GM18508 (cell line): Measurements from ENCODE around the gene CNKSR1.
"Not testable (repeated sequence)": the region's sequence is repeated elsewhere in the genome, so short reads cannot be mapped to it uniquely, and the experiment has no call there.

Experiments used
- ATAC-seq: cut with Tn5 transposase; IDR thresholded peaks from one replicate; pipeline ENCODE4 v1.9.1; 2021; ENCODE audit warnings: moderate number of reproducible peaks; ENCODE audit not compliant: insufficient read depth, unreplicated experiment

The CNKSR1 gene

DNA sequence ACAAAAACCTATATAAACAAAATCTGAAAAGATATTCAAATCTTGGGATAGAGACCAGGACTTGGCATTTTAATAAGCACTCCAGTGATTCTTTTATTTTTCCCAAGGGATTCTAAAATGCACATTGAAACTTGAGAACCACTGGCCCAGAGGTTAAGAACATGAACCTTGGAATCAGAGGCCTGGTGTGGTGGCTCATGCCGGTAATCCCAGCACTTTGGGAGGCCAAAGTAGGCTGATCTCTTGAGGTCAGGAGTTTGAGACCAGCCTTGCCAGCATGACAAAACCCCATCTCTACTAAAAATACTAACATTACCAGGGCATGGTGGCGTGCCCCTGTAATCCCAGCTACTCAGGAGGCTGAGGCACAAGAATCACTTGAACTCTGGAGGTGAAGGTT lies 43.8 kb downstream of the CNKSR1 start:
- no peak for ATAC-seq

DNA sequence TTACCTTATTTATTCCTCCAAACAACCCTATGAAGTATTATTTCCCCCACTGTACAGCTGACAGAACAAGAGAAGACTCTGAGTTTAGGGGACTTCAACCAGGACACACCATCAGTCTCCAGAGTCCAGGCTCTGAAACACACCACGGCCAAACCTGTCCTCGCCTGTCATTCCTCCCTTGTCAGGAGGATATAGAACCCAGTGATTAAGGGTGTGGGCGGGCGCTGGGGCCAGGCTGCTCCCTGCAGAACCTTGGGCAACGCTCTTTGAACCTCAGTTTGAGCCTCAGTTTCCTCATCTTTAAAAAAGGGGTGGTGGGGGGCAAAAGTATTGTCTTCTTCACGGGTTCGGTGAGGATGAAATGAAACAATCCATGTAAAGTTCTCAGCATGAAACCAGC lies 47.3 kb downstream of the CNKSR1 start:
- no peak for ATAC-seq

DNA sequence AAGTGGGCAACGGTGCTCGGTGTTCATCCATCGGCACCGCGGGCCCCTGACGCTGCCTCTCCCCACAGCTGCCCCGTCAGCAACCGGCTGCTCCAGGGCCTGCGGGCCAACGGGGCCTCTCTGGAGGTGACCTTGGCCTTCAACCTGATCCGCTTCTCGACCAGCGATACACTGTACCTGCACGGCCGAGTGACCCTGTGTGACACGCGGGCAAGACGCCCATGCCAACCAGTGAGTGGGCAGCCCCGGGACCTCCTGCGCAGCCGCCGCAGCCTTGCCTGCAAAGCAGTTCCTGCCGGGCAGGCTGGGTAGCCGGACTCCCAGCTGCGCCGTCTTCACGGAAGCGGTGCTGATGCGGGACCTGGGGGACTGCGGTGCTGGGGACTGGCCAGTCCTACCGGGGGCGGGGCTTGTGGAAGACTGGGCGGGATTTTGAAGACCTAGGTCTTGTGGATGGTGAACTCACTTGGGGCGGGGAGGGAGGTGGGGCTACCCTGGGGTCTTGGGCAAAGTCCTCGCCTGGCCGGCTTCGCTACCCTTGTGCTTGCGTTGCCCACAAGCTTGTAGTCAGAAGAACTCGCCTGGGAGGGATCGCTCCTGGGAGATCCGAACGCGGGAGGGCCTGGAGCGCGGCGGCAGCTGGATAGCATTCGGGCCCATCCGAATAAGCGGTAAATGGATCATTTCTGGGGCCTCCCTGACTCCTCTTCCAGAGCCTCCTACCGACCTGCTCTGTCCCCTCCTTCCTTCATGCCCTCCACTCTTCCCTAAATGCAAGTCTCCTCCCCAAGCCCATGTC lies 47.9 kb downstream of the CNKSR1 start:
- ATAC-seq = no peak

DNA sequence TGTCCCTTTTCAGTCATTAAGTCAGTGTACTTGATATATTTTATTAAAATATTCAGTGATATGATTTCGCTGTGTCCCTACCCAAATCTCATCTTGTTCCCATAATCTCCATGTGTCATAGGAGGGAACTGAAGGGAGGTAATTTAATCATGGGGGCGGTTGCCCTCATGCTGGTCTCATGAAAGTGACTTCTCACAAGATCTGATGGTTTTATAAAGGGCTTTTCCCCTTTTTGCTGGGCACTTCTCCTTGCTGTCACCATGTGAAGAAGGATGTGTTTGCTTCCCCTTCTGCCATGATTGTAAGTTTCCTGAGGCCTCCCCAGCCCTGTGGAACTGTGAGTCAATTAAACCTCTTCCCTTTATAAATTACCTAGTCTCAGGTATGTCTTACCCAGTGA lies 53.4 kb downstream of the CNKSR1 start:
- ATAC-seq = not testable (repeated sequence)

DNA sequence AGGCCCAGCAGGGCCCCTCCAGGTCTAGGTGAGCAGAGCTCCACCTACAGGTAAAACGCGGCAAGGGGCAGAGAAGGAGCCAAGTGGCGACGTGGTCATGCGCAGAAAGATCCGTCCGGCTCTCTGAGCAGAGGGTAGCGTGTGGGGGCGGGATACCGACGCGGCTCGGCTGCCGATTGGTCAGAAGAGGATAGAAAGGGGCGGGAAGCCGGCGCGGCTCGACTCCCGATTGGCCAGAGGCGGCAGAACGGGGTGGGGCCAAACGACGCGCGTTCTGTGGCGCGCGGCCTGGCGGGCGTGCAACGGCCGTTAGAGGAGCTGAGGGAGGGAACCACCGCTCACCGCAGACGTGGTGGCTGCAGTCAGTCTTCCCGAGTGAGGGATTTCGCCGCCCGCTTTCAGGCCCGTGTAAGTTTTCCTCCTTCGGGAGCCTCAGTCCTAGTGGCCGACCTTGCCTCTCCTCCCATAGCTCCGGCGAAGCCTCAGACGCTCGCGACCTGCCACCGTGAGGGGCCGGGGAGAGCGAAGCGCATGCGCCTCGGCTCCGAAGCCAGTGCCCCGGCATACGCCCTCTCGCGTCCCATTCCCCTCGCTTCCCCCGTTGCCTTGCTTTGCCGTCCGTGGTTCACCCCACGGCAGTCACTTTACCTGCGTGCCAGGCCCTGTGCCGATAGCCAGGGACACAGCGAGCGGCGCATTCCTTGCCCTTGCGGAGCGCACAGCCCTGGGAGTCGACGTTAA lies 56.8 kb downstream of the CNKSR1 start, which contains the start of gene CEP85:
Gene CEP85, plus strand, starts transcription at position 298 of the 741 bp plus-strand sequence. CDS start 5,584 bp downstream, outside the sequence.
- peak; percentile 76 for ATAC-seq

DNA sequence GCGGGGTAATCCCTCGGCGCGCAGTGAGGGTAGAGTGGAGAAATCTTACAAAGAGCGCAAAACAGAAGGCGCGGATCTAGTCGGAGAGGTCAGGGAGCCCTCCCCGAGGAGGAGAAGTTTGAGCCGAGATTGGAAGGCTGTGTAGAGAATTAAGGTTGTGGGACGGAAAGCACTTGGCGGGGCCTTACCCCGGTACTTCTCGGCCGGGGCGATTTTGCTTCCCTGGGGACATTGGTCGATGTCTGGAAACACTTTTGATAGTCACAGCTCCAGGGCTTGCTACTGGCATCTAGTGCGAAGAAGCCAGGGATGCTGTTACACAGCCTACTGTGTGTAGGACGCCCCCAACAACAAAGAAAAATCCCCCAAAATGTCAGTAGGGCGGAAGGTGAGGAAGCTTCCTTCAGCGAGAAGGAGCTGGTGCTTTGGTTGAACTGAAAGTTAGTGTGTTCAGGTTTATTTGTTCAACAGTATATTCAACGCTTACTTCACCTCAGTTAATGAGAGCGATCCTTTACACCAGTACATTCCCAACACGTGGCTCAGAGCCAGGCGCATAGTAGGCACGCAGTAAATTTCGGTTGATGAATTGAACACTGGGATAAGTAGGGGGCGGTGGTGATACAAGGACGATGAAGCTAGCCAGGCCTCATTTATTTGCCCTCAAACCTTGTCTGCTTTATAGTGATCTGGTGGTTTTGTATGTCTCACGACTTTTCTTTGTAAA lies 57.5 kb downstream of the CNKSR1 start:
- no peak for ATAC-seq

DNA sequence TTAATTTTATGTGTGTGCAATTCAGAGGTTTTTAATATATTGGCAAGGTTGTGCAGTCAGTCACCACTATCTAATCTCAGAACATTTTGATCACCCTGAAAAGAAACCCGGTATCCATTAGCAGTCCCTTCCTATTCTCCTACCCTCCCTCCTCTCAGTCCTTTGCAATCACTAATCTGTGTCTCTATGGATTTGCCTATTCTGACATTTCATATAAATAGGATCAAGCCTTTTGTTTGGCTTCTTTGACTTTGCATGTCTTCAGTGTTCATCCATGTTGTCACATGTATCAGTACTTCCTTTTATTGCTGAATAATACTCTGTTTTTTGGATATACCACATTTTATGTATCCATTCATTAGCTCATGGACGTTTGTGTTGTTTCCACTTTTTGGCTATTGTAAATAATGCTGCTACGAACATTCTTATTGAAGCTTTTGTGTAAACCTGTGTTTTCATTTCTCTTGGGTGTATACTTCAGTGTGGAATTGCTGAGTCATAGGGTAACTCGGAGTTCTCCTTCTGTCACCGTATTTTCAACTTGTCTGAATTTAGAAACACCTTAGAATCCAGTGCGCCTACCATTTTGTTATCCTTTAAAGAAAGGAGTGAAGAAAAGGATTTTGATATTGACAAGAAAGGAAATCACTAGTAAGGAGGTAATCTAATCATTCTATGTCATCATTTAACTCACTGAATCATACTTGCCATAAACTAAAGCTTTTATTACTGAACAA lies 60.1 kb downstream of the CNKSR1 start:
- no peak for ATAC-seq
